Upper lobe of right lung (tissue), 1 donor: ENCODE data around the gene KCNJ1. TPM values are rescaled to one million over a fixed set of nuclear protein-coding genes. Genes with fewer than 3 reads are reported as not detected.

Experiments
- ATAC-seq: fragments of 200-7000 bp; cut with Tn5 transposase; one replicate; pipeline ENCODE4 v1.9.1; 2020; ENCODE audit warnings: mild to moderate bottlenecking, moderate library complexity
- DNase-seq: peaks from one replicate; pipeline ENCODE4 v3.0.0-alpha.2; 2020
- H3K27ac ChIP-seq: fragments of 200-600 bp; one replicate; pipeline ENCODE4 v1.8.0; 2022
- H3K27me3 ChIP-seq: fragments of 200-600 bp; one replicate; pipeline ENCODE4 v1.8.0; 2022; ENCODE audit warnings: mild to moderate bottlenecking
- H3K36me3 ChIP-seq: fragments of 200-600 bp; one replicate; pipeline ENCODE4 v1.8.0; 2022
- H3K4me1 ChIP-seq: fragments of 200-600 bp; one replicate; pipeline ENCODE4 v1.8.0; 2022
- H3K4me3 ChIP-seq: fragments of 200-600 bp; one replicate; pipeline ENCODE4 v1.8.0; 2022; ENCODE audit warnings: mild to moderate bottlenecking
- H3K9me3 ChIP-seq: fragments of 200-600 bp; one replicate; pipeline ENCODE4 v1.8.0; 2022
- intact Hi-C: fragments of 100-400 bp; cut with DNase I; formaldehyde crosslinking; loops from one replicate; pipeline ENCODE4 v1.11.0; 2022
- total RNA-seq: library from RNA; stranded (reverse); fragmentation: NEBNext Ultra II Directional; extraction: Animal tissue kit (Norgen Biotek cat#: 25700); gene quantifications from one replicate; pipeline ENCODE4 v1.2.1, GENCODE V29; 2021
- TF ChIP-seq, protein P1 (sequence below): fragments of 200-600 bp; IDR thresholded peaks from one replicate; pipeline ENCODE4 v1.8.0; 2022; ENCODE audit warnings: antibody characterized with exemption
- donor health status: DM: no; HTN: yes; CAD: no; lungs with severe emphysema.

KCNJ1 gene
- total RNA-seq, 1 donor from 2014 or later: 0.23 TPM

DNA sequence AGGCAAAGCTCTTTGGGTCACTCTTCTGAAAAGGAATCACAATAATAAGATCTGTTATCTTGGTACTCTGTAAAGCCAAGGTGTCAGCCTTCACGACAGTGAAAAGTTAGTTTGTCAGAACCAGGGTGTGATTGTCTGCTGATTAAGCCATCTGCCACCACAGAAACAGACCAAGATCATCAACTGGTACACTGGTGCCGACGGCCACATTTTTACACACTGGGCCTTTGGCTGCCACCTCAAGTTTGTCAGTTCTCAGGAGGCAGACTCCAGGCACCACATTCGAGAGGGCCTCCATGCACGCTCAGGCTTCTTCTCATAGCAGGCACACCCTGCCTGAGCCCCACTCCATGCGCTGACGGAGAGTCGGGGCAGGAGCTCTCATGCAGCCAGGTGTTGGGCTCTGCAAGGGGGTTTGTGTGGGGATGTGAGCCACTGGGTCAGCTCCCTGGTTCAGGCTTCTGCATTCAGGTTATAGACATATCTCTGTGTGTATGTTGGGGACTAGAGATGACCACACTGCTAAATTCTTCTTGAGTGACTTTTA, 66.2 kb downstream of the KCNJ1 start:
- TF ChIP-seq, protein P1, sequence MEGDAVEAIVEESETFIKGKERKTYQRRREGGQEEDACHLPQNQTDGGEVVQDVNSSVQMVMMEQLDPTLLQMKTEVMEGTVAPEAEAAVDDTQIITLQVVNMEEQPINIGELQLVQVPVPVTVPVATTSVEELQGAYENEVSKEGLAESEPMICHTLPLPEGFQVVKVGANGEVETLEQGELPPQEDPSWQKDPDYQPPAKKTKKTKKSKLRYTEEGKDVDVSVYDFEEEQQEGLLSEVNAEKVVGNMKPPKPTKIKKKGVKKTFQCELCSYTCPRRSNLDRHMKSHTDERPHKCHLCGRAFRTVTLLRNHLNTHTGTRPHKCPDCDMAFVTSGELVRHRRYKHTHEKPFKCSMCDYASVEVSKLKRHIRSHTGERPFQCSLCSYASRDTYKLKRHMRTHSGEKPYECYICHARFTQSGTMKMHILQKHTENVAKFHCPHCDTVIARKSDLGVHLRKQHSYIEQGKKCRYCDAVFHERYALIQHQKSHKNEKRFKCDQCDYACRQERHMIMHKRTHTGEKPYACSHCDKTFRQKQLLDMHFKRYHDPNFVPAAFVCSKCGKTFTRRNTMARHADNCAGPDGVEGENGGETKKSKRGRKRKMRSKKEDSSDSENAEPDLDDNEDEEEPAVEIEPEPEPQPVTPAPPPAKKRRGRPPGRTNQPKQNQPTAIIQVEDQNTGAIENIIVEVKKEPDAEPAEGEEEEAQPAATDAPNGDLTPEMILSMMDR: no peak
- H3K9me3 ChIP-seq: no peaks in the 10 kb centered on the region
- no peak overlapping the region for H3K4me3 ChIP-seq
- H3K27me3 ChIP-seq: no peaks in the 10 kb centered on the region
- ATAC-seq (no peak), DNase-seq (no peak)
- peaks cover 8% of the 10 kb centered on the region for H3K4me1 ChIP-seq
- H3K36me3 ChIP-seq: peaks cover 24% of the 10 kb centered on the region
- H3K27ac ChIP-seq: no peak overlapping the region
- intact Hi-C loops: no loop called here

GRCh38 chr11:128796270-128796669, 70.8 kb downstream of the KCNJ1 start:
- H3K4me1 ChIP-seq: no peaks in the 10 kb centered on the region
- no peaks in the 10 kb centered on the region for H3K9me3 ChIP-seq
- no peak overlapping the region for H3K27ac ChIP-seq
- intact Hi-C loops: no loop called here
- ATAC-seq (no peak), DNase-seq (no peak)
- TF ChIP-seq, protein P1: no peak
- no peak overlapping the region for H3K4me3 ChIP-seq
- no peaks in the 10 kb centered on the region for H3K27me3 ChIP-seq
- peaks cover 46% of the 10 kb centered on the region for H3K36me3 ChIP-seq

DNA sequence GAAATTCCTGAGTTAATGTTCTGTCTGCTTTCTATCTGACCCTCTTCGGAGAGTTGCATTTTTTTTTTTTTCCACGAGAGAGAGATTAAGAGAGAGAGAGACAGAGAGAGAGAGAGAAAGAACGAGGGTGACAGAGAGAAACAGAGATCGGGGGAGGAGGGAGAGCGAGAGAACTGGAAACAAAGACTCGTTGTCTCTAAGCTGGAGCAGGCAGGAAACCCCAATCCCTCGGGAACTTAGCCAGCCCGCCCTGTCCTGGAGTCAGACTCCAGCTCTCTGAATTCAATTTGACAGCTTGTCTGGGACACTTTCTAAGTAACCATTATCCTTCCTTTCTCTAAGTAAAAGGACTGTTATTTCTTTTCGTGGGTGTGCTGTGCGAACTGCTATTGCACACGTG, 76.9 kb downstream of the KCNJ1 start:
- H3K9me3 ChIP-seq: no peaks in the 10 kb centered on the region
- no peak overlapping the region for H3K27ac ChIP-seq
- DNase-seq (no peak), ATAC-seq (no peak)
- H3K4me1 ChIP-seq: no peaks in the 10 kb centered on the region
- H3K27me3 ChIP-seq: no peaks in the 10 kb centered on the region
- intact Hi-C loops: no loop called here
- H3K4me3 ChIP-seq: no peak overlapping the region
- H3K36me3 ChIP-seq: peaks cover 43% of the 10 kb centered on the region
- TF ChIP-seq, protein P1: no peak

DNA sequence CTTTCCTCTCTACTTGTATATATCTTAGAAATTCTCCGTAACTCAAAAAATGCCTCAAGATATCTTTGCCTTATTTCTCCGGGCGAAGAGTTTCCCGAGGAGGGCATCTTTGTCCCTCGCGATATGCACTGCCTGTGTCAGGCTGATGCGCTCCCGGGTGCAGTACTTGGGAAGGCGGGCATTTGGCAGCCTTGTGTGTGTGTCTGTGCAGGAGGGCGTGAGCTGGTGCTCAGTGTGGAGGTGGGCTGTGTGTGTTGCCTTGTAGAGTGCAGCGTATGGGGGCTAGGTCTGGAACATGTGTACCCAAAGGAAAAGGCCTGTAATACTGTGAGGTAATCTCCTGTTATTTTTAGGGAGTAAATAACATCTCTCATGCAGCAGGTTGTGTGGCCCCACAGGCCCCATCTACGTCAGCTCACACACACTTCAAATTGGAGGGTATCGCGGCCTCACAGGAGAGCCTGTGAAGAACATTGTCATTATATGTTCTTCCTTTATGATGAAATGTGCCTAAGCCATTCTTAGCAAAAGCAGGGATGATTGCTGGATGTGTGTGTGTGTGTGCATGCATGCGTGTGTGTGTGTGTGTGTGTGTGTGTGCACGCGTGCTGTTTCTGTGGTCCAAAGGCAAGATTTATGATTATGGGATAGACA, 77.5 kb downstream of the KCNJ1 start:
- Histone ChIP-seq H3K27ac (no peak overlapping the region), H3K4me1 (no peaks in the 10 kb centered on the region), H3K36me3 (peaks cover 49% of the 10 kb centered on the region), H3K27me3 (no peaks in the 10 kb centered on the region), H3K9me3 (no peaks in the 10 kb centered on the region), H3K4me3 (no peak overlapping the region)
- TF ChIP-seq, protein P1: no peak
- intact Hi-C loops: no loop called here
- peak; percentile 30 for ATAC-seq
- DNase-seq: no peak

Other genes with a start within 250 kb of the KCNJ1 start
- 69.7 TPM for gene FLI1, start 173.2 kb downstream of the KCNJ1 start, total RNA-seq
- 8.5 TPM for gene KCNJ5, start 24.1 kb upstream of the KCNJ1 start, total RNA-seq
- not detected for gene TP53AIP1, start 75.6 kb upstream of the KCNJ1 start, total RNA-seq